AG08395 (cell line): ENCODE data around the gene TMEM184C.

Experiments used
- DNase-seq: peaks from one replicate; pipeline ENCODE4 v3.0.0; 2012; ENCODE audit warnings: mixed read lengths, low spot score

Gene TMEM184C

DNA sequence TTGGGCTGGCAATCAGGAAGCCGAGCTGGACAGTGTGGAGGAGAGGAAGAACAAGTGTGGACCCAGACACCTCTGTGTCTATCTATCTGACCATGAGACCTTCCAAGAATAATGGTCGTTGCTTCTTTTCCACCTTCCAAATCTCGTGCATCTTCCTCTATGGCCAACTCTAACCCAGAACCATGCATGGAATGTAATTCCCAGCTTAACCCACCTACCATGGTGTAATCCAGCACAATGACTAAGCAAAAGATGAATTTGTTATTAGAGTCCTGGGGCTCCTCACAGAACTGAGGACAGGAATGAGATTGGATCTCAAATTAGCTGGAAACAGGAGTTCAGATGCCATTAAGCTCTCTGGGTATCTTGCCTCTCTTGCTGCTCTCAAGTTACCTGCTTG lies 17.4 kb upstream of the TMEM184C start:
- peak; percentile 55 for DNase-seq

GRCh38 chr4:147605499-147605898 lies 11.7 kb upstream of the TMEM184C start:
- DNase-seq: no peak

DNA sequence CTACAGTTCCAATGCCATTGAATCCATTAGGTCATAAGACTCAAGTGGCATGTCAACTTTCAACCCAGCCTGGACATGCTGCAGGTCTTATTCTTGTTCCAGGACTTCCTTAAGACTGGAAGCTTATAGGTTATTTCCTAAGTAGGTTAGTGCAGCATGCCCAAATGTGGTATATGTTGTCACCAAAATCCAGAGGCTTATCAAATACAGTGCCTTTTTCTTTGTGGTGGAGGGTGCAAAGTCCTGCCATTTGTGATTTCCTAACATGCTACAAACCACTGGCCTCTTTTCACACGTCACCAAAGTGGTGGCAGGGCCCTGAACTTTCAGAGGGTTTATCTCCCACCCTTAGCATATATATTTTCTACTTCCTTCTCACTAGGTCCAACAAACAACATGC lies 9.7 kb upstream of the TMEM184C start:
- no peak for DNase-seq

- DNase-seq: no peak
Observed at GRCh38 chr4:147610686-147611085, 6.5 kb upstream of the TMEM184C start.

GRCh38 chr4:147616849-147617172 lies 386 bp upstream of the TMEM184C start:
- no peak for DNase-seq

GRCh38 chr4:147617841-147618691 lies 869 bp downstream of the TMEM184C start:
- no peak for DNase-seq

DNA sequence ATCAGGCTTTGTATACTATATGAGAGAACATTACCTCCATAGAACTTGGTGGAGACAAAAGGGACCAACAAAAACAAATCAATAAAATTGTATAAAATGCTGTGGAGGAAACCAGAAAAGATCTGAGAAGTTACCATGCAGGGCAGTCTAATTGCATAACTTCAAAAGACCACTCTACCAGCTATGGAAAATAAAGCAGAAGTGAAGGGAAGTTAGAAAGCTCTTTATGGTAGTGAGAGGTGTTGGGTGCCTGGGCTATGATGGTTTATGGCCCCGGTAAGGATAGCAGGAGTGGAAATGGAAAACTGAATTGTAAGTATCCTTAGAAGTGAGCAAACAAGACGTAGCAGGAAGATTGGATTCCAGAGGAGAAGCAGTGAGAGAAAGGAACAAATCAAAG lies 3.1 kb downstream of the TMEM184C start:
- DNase-seq: no peak

GRCh38 chr4:147625733-147626132 lies 8.5 kb downstream of the TMEM184C start:
- DNase-seq: no peak

DNA sequence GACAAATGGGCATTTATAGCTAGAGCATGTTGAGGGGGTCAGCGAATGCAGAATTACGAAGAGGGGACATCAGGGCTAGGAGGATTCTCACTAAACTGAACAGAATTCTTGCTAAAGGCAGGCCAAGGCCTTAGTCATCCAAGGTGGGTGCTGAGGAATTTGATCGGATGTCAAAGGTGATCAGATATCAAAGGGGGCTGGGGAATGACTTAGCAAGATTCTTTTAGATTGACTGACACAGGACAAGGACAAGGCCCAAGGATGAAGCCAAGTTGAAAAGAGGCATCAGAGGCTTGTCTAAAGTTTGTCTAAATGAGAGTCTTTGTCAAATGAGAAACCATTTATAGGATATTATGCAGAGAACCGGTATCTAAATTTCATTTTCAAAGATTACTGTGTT lies 9.7 kb downstream of the TMEM184C start:
- no peak for DNase-seq

DNA sequence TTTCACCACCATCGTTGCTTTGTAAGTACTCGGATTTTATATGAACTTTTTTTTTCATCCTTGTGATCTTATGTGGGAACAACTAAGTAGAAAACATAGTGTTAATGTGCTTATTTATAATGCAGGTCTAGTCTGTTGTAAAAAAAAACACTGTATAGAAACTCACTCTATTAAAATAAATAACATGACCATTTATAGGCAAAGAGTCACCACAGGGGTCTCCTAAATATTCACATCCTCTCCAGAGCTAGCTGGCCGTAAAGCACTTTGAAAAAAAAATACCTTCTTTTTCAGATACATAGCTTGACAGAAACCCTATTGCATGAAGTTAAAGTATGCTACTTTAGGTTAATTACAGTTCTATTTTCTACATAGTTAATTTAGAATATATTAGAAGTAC lies 11.2 kb downstream of the TMEM184C start:
- DNase-seq: no peak

- DNase-seq: no peak
Observed at GRCh38 chr4:147629783-147630730, 12.9 kb downstream of the TMEM184C start.

- DNase-seq: no peak
Observed at GRCh38 chr4:147633113-147633512, 15.9 kb downstream of the TMEM184C start.

- DNase-seq: no peak
Observed at GRCh38 chr4:147633643-147634042, 16.4 kb downstream of the TMEM184C start.

- no peak for DNase-seq
Observed at GRCh38 chr4:147635348-147635747, 18.2 kb downstream of the TMEM184C start.

GRCh38 chr4:147638365-147638764 lies 21.2 kb downstream of the TMEM184C start:
- DNase-seq: no peak

GRCh38 chr4:147638942-147639341 lies 21.7 kb downstream of the TMEM184C start:
- DNase-seq: no peak

DNA sequence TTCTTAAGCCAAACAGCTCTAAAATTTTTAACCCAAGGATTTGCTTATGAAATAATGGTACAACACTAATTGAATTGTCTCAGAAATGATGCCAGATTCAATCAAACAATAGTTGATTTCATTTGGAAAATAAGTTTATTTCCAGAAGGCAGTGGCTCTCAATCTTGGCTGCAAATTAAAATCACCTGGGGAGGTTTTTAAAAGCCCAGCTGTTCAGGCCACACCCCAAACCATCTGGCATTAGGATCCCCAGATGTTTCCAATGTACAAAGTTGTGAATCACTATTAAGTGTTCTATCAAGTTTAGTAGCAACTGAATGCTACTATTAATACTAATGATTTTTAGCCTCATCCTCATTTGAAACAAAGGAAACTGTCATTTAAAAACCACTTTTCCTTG lies 22.2 kb downstream of the TMEM184C start:
- DNase-seq: peak; percentile 3

- peak; percentile 3 for DNase-seq
Observed at GRCh38 chr4:147640331-147640730, 23.1 kb downstream of the TMEM184C start.

DNA sequence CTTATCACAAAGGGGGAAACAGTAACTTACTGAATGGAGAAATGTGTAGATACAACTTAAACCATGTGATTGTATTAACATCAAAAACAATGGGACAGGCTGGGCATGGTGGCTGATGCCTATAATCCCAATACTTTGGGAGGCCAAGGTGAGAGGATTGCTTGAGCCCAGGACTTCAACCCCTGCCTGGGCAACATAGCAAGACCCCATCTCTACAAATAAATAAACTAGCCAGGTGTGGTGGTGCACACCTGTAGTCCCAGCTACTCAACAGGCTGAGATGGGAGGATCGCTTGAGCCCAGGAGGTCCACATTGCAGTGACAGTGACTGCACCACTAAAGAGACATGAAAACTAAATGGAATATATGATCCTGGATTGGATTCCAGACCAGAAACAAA lies 26.4 kb downstream of the TMEM184C start:
- DNase-seq: no peak

- no peak for DNase-seq
Observed at GRCh38 chr4:147644471-147644870, 27.3 kb downstream of the TMEM184C start.

- DNase-seq: no peak
Observed at GRCh38 chr4:147645099-147645498, 27.9 kb downstream of the TMEM184C start.

DNA sequence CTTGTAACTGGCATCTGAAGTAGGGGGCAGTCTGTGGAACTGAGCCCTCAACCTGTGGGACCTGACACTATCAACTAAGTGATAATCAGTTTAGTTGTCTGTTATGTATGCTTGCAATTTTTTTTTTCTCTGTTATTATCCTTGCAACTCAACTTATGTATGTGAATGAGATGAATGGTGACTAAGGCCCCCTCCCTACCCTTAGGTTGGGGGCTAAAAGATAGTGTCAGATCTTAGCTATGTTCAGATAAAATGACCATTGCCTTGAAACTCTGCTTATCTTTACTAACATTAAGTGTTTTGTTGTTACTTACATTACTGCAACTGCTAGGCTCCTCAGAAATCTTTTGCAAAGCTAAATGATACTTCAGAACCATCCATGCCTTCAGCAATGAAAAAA lies 31.5 kb downstream of the TMEM184C start:
- no peak for DNase-seq

GRCh38 chr4:147651563-147651962 lies 34.4 kb downstream of the TMEM184C start:
- DNase-seq: no peak
